Panc1 (cell line): ENCODE results near the gene DLL4.

Experiments used
- CTCF ChIP-seq: fragments of 450-650 bp; IDR thresholded peaks from 2 replicates; pipeline ENCODE4 v1.5.1; 2017; ENCODE audit warnings: mild to moderate bottlenecking
- POLR2AphosphoS5 ChIP-seq: IDR thresholded peaks from 2 replicates; pipeline ENCODE4 v1.6.1; 2012; ENCODE audit warnings: mild to moderate bottlenecking, low read depth, low read length, moderate library complexity
- REST ChIP-seq, 2 experiments: IDR thresholded peaks; 2 replicates each; pipeline ENCODE4 v1.6.1; 2011 to 2012; ENCODE audit warnings: low read depth in 2 of 2, control low read depth in 1 of 2, low read length in 1 of 2, mild to moderate bottlenecking in 1 of 2, moderate library complexity in 1 of 2; ENCODE audit not compliant: insufficient read depth in 1 of 2
- TCF7L2 ChIP-seq: IDR thresholded peaks from 2 replicates; pipeline ENCODE4 v1.6.1; 2011; ENCODE audit warnings: mild to moderate bottlenecking, low read depth, low read length, inconsistent platforms

GRCh38 chr15:40881351-40881750, 47.8 kb upstream of the DLL4 start:
- TF ChIP-seq TCF7L2 (no peak), CTCF (no peak), REST (IDR thresholded peaks at IDR 0.05; ENCODE audit: insufficient read depth in 1 of 2, low read depth in 2 of 2, low read length in 1 of 2) (no peak), POLR2AphosphoS5 (no peak)
